Uterus (tissue), 4 donors: ENCODE measurements around the gene WNT6. TPM values are rescaled to one million over a fixed set of nuclear protein-coding genes. Genes with fewer than 3 reads are reported as not detected.

Experiments
- DNase-seq, 2 donors: peaks; one replicate each; pipeline ENCODE4 v3.0.0-alpha.2; 2019 to 2020
- H3K27ac ChIP-seq, 2 donors: fragments of 200-600 bp; sonication (generic); 1 replicate in 1 of 2; 2 replicates in 1 of 2; pipeline ENCODE4 v1.5.1; 2016 to 2018
- H3K27me3 ChIP-seq, 2 donors: fragments of 200-600 bp; sonication (generic); one replicate each; pipeline ENCODE4 v1.5.1; 2018 to 2019; ENCODE audit warnings: control low read depth in 1 of 2
- H3K36me3 ChIP-seq, 2 donors: fragments of 200-600 bp; sonication (generic); one replicate each; pipeline ENCODE4 v1.5.1; 2019; ENCODE audit warnings: control low read depth in 1 of 2
- H3K4me1 ChIP-seq, 2 donors: fragments of 200-600 bp; sonication (generic); one replicate each; pipeline ENCODE4 v1.5.1; 2018 to 2019; ENCODE audit warnings: control low read depth in 1 of 2
- H3K4me3 ChIP-seq, 2 donors: fragments of 200-600 bp; sonication (generic); 1 replicate in 1 of 2; 2 replicates in 1 of 2; pipeline ENCODE4 v1.5.1; 2018 to 2019; ENCODE audit warnings: mild to moderate bottlenecking in 1 of 2
- H3K9me3 ChIP-seq, 2 donors: fragments of 200-600 bp; sonication (generic); one replicate each; pipeline ENCODE4 v1.5.1; 2019; ENCODE audit warnings: control low read depth in 1 of 2
- POLR2A ChIP-seq, 2 donors: fragments of 450-650 bp; IDR thresholded peaks; one replicate each; pipeline ENCODE4 v1.6.1; 2016; ENCODE audit warnings: antibody characterized with exemption in 2 of 2, mild to moderate bottlenecking in 1 of 2, moderate library complexity in 1 of 2
- intact Hi-C: fragments of 100-400 bp; cut with DNase I; formaldehyde crosslinking; loops from one replicate; pipeline ENCODE4 v1.15.1; 2023; ENCODE audit warnings: low total_unique reads
- total RNA-seq, 4 donors: library from RNA; depleted of rRNA in 3 of 4; stranded (reverse); fragments of >200 nt in 3 of 4; gene quantifications; one replicate each; pipeline versions ENCODE4 v1.1.0 to v1.2.4, GENCODE V29; 2014 to 2023
- TF ChIP-seq, protein P1 (sequence below), 4 experiments: fragments of 200-600 bp in 2 of 4; fragments of 450-650 bp in 2 of 4; sonication (generic) in 2 of 4; IDR thresholded peaks; one replicate each; pipeline ENCODE4 v1.5.1; 2016 to 2019; ENCODE audit warnings: antibody characterized with exemption in 4 of 4, mild to moderate bottlenecking in 2 of 4, moderate library complexity in 1 of 4
- donor health status: DM: yes; HTN: yes; CAD: no.

Gene WNT6
- total RNA-seq, 4 donors from 2014 or later, result 1.0 to 2.1 (median 1.9) TPM; not detected in 1

DNA sequence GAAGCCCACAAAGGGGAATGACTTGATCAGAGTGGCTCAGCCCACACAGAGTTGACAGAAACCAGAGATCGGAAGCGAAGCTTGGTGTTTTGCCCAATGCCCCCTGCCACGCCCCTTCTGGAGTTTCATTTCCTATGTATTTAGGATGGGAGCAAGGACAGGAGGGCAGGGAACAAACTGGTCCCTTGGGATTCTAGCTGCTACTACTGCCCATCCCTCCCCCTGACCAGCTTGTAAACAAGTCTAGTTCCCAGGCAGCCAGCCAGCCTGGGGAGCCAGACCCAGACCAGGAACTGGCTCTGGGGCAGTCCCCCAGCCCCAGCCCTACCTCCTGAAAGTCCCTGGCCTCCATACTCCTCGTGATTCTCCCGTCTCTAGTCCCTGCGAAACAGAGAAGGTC lies 8.3 kb downstream of the WNT6 start:
- TF ChIP-seq POLR2A (IDR thresholded peaks at IDR 0.05), result no peak
- TF ChIP-seq, protein P1, sequence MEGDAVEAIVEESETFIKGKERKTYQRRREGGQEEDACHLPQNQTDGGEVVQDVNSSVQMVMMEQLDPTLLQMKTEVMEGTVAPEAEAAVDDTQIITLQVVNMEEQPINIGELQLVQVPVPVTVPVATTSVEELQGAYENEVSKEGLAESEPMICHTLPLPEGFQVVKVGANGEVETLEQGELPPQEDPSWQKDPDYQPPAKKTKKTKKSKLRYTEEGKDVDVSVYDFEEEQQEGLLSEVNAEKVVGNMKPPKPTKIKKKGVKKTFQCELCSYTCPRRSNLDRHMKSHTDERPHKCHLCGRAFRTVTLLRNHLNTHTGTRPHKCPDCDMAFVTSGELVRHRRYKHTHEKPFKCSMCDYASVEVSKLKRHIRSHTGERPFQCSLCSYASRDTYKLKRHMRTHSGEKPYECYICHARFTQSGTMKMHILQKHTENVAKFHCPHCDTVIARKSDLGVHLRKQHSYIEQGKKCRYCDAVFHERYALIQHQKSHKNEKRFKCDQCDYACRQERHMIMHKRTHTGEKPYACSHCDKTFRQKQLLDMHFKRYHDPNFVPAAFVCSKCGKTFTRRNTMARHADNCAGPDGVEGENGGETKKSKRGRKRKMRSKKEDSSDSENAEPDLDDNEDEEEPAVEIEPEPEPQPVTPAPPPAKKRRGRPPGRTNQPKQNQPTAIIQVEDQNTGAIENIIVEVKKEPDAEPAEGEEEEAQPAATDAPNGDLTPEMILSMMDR (IDR thresholded peaks at IDR 0.05), result no peak
- peak overlapping the region in 1 of 2 donors; percentile 10 for H3K27ac ChIP-seq
- no peaks in the 10 kb centered on the region for H3K36me3 ChIP-seq
- no peak overlapping the region for H3K4me3 ChIP-seq
- peaks cover 0 to 14% of the 10 kb centered on the region in 2 donors for H3K27me3 ChIP-seq
- intact Hi-C loops, result no loop called here
- peak in 1 of 2 donors; percentile 42 for DNase-seq
- no peaks in the 10 kb centered on the region for H3K9me3 ChIP-seq
- H3K4me1 ChIP-seq, result peaks cover 0 to 7% of the 10 kb centered on the region in 2 donors

- no peak for DNase-seq
- no peak overlapping the region for H3K4me3 ChIP-seq
- H3K9me3 ChIP-seq, result no peaks in the 10 kb centered on the region
- H3K4me1 ChIP-seq, result peaks cover 0 to 7% of the 10 kb centered on the region in 2 donors
- TF ChIP-seq, protein P1 (IDR thresholded peaks at IDR 0.05), result no peak
- no peak for TF ChIP-seq POLR2A (IDR thresholded peaks at IDR 0.05)
- H3K27me3 ChIP-seq, result peaks cover 0 to 18% of the 10 kb centered on the region in 2 donors
- peak overlapping the region in 1 of 2 donors; percentile 10 for H3K27ac ChIP-seq
- intact Hi-C loops, result no loop called here
- H3K36me3 ChIP-seq, result no peaks in the 10 kb centered on the region
Observed at GRCh38 chr2:218869064-218869463, 9.5 kb downstream of the WNT6 start.

GRCh38 chr2:218870984-218871344 lies 11.4 kb downstream of the WNT6 start:
- intact Hi-C loops, result no loop called here
- TF ChIP-seq, protein P1 (IDR thresholded peaks at IDR 0.05), result no peak
- TF ChIP-seq POLR2A (IDR thresholded peaks at IDR 0.05), result no peak
- Histone ChIP-seq H3K4me3 (no peak overlapping the region), H3K36me3 (no peaks in the 10 kb centered on the region), H3K4me1 (peaks cover 0 to 7% of the 10 kb centered on the region in 2 donors), H3K27me3 (peaks cover 0 to 18% of the 10 kb centered on the region in 2 donors), H3K9me3 (no peaks in the 10 kb centered on the region), H3K27ac (no peak overlapping the region)
- no peak for DNase-seq

- no peak for DNase-seq
- Histone ChIP-seq H3K4me3 (no peak overlapping the region), H3K27ac (no peak overlapping the region), H3K27me3 (peaks cover 0 to 18% of the 10 kb centered on the region in 2 donors), H3K36me3 (no peaks in the 10 kb centered on the region), H3K4me1 (peaks cover 0 to 7% of the 10 kb centered on the region in 2 donors), H3K9me3 (no peaks in the 10 kb centered on the region)
- TF ChIP-seq, protein P1 (IDR thresholded peaks at IDR 0.05), result no peak
- TF ChIP-seq POLR2A (IDR thresholded peaks at IDR 0.05), result no peak
- intact Hi-C loops, result no loop called here
Observed at GRCh38 chr2:218871345-218872302, 12.0 kb downstream of the WNT6 start.
